Erythroblast (primary cell): ENCODE data around the gene MIS18BP1.
"Not testable (repeated sequence)": the region's sequence is repeated elsewhere in the genome, so short reads cannot be mapped to it uniquely, and the experiment has no call there.

Experiments
- DNase-seq, 2 experiments: peaks; one replicate each; lab custom pipeline; 2025; lab: John Stamatoyannopoulos, UW
- GATA1 ChIP-seq: IDR thresholded peaks from 2 replicates; pipeline ENCODE4 v1.6.1; 2011; ENCODE audit warnings: low read depth, mild to moderate bottlenecking, control low read depth, low read length, moderate library complexity
- POLR2A ChIP-seq: IDR thresholded peaks from 2 replicates; pipeline ENCODE4 v1.6.1; 2011; ENCODE audit warnings: mild to moderate bottlenecking, low read length

The MIS18BP1 gene

DNA sequence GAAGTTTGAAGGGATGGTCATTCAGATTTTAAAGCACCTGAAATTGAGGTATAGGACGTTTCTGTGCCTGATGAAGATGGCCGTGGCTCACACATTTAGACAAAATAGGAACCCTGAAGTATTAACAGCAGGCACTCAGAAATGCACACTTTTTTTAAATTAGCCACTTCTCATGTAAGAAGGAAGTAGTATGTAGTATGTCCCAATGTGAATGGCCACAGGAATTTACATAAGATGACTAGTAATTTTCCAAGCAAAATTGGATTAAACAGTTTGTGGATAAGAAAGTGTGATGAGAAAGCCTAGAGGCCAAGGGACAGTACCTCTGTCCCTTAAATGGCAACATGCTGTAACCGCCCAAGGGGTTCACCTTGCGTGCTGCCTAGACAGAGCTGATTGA, 1.8 kb upstream of the MIS18BP1 start:
- DNase-seq: no peak
- TF ChIP-seq GATA1 (no peak), POLR2A (no peak)

DNA sequence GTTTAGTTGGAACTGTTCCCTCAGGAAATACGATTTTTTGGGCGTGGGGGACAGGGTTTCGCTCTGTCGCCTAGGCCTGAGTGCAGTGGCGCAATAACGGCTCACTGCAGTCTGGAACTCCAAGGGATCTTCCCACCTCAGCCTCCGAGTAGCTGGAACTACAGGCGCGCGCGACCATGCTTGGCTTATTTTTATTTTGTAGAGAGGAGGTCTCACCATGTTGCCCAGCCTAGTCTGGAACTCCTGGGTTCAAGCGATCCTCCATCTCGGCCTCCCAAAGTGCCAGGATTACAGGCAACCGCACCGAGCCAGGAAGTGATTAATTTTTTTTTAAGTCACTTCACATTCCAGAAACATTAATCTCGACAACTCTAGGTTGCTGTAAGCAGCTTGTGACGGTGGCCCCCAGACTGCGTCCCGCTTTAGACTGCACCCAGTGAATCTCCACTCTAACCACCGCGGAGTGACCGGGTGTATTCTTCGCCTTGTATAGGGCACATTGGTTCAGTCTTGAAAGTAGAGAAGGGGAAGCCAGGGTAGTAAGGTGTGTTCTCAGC, 830 bp upstream of the MIS18BP1 start:
- peak in 1 of 2 experiments; percentile 37 for DNase-seq
- TF ChIP-seq POLR2A (peak; percentile 5), GATA1 (no peak)

DNA sequence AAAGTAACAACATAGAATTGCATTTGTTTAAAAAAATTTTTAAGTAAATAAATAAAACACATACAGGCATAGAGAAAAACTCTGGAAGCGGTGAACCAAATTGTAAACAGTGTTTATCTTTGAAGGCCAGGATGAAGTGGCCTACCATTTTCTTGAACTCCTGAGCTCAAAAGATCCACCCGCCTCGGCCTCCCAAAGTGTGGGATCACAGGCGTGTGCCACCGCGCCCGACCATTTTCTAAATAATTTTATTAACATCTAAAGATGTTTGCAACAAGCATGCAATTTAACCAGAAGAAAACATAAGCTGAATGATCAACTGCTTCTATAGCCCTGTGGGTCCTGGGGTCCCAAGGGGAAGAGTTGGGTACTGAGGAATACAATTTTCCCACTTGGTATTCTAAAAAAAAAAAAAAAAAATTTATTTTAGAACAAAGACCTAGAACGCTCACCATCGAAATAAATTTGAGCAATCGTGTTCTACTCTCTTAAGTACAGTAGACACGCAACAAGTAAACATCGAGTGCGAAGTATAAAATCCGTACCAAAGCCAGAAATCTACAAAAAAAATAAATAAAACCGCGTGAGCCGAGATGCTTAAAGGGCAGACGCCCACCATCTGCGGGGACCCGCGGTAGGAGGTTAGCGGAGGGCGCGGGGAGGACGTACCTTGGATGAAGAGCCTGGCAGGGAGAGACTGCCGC, 484 bp downstream of the MIS18BP1 start:
- peak; percentile 74 to 77 for DNase-seq
- TF ChIP-seq POLR2A: no peak
- TF ChIP-seq GATA1: no peak

DNA sequence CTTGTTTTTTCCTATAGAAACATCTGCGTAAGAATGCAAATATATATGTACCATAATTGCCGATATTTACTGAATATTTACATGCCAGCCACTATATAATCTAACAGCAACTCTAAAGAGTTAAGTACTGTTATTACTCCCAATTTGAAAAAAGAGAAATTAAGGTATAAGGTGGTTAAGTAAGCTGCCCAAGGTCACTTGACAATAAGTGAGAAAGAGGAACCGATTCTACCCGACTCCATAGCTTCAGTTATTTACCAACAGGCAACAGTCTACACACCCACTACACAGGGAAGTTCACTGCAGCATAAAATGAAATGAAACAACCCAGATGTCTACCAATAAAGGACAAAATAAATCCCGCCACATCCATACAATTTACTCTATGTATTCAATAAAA, 1.1 kb downstream of the MIS18BP1 start:
- peak; percentile 65 to 72 for DNase-seq

DNA sequence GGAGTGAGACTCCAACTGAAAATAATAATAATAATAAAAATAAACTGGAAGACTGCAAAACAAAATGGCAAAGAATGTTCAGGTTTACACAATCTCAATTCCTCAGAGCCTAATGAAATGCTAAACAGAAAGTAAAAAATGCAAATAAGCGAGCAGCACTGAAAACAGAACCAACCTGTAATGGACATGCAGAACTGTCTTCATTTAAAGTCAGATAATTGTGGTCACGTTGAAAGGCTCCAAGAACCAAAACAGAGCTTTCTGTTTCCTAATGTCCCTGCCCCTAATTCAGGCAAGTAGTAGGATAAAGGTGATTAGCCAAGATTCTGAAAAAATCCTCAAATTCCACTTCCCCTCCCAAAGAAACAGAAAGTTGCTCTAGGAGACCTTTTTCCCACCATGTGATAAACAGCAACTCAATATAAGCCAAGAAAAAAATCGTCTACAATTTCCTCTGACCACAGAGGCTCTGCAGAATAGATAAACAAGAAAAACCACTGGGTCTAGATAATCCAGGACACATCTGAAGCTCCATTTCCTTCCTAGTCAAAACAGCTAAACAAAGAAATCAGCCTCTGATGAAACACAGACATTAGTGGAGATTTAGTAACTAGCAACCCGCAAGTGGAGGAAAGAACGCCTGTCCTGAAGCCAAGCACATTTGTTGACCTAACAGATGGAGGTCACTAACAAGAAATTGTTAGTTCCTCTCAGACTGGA, 3.0 kb downstream of the MIS18BP1 start:
- peak; percentile 38 to 68 for DNase-seq

More for the DNA sequence above, 1.1 kb downstream of the MIS18BP1 start:
- no peak for TF ChIP-seq GATA1

DNA sequence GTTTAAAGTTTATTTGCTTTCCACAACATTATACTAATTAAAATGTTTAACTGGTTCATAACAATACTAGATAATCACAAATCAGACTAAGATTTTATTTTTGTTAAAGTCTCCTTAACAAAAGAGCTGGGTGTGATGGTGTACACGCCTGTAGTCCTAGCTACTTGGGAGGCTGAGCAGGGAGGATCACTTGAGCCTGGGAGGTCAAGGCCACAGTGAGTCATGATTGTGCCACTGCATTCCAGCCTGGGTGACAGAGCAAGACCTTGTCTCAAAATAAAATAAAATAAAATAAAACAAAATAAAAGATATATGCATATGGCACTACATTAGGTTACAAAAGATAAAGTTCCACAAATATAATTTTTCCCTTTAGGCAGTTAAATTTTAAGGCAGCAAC, 5.6 kb downstream of the MIS18BP1 start:
- TF ChIP-seq GATA1 (no peak), POLR2A (no peak)

More for the DNA sequence above, 3.0 kb downstream of the MIS18BP1 start:
- TF ChIP-seq GATA1 (no peak), POLR2A (no peak)

DNA sequence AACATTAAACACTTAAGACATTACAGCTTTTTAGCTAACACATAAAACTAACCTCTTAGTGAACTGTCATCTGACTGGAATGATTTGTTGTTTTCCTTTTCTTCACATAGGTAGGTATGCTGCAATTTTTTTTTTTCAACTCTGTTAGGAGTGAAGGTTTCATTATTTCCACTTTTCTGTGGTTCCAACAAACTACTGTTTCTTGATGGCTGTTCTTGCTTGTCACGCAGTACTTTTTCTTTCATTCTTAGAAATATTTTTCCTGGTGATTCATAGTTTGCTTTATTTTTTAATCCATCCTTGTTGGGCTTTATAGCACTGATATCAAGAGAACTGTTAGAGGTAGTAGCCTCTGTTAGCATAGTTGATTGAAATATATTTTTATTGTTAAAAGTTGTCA, 6.3 kb downstream of the MIS18BP1 start:
- DNase-seq: no peak
- TF ChIP-seq GATA1 (no peak), POLR2A (no peak)

More for the DNA sequence above, 5.6 kb downstream of the MIS18BP1 start:
- DNase-seq: peak in 1 of 2 experiments; percentile 14

DNA sequence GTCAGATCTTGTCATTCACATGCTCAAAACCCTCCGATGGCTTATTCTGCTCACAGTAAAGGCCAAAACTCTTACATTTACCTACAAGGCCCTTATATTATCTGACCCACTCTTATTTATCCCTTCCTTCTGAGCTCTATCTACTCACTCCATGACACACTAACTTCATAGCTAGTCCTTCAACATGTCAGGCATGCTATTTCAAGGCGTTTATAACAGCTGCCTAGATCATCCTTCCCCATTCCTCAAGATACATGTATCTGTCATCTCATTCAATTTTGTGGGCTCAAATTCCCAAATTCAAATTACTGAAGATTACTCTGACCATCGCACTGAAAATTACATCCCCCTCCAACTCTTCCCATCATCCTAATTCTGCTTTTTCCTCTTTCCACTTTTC, 6.9 kb downstream of the MIS18BP1 start:
- DNase-seq: no peak

DNA sequence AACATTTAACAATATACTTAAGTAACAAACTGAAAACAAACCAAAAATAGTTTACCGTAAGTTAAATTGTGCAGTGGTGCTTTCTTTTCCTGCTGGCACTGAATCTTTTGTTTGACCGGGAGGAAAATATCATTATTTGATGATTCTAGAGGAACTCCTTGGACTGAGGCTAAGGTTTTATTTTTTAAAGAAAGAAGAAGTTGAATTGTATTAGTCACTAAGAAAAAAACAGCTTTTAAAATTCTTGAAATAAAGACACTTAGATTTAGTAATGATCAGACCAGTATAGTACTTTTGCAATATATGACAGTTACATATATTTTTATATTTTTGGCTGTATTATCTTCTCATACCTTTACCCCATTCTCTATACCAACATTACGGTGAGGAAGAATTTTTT, 10.3 kb downstream of the MIS18BP1 start:
- TF ChIP-seq POLR2A: no peak
- TF ChIP-seq GATA1: no peak
- no peak for DNase-seq

More for the DNA sequence above, 6.9 kb downstream of the MIS18BP1 start:
- TF ChIP-seq GATA1 (no peak), POLR2A (no peak)

DNA sequence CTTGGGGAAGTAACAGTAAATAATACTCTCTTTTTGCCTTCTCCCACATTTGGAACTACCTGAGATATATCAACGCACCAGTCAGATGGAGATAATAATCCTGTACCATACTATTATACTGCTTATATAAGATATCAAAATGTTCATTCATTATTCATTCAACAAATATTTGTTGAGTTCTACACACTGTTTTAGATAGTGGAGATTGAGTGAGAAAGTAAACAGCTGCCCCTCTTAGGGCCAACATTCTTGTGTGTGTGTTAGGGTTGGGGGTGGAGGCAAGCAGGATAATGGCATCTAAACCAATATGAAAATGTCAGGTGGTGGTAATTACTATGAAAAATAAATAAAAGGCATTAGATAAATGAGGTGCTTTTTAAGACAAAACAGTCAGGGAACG, 14.0 kb downstream of the MIS18BP1 start:
- no peak for DNase-seq
- TF ChIP-seq POLR2A: no peak
- TF ChIP-seq GATA1: no peak

DNA sequence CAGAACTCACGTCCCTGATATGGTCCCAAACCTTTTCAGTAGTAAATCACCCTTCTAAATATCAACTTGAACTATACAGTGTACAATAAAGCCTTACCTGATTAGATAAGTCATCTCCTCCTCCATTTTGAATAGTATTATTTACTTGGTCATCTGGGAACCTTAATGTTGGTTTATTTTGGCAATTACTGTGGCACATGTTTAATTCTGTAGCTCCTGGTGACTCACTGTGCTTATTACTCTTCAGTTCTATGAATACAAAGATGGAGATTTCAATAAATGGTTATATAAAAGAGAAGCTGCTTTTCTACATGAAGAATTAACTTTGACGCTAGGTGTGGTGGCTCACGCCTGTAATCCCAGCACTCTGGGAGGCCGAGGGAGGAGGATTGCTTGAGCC, 25.4 kb downstream of the MIS18BP1 start:
- no peak for TF ChIP-seq POLR2A
- TF ChIP-seq GATA1: no peak
- no peak for DNase-seq

DNA sequence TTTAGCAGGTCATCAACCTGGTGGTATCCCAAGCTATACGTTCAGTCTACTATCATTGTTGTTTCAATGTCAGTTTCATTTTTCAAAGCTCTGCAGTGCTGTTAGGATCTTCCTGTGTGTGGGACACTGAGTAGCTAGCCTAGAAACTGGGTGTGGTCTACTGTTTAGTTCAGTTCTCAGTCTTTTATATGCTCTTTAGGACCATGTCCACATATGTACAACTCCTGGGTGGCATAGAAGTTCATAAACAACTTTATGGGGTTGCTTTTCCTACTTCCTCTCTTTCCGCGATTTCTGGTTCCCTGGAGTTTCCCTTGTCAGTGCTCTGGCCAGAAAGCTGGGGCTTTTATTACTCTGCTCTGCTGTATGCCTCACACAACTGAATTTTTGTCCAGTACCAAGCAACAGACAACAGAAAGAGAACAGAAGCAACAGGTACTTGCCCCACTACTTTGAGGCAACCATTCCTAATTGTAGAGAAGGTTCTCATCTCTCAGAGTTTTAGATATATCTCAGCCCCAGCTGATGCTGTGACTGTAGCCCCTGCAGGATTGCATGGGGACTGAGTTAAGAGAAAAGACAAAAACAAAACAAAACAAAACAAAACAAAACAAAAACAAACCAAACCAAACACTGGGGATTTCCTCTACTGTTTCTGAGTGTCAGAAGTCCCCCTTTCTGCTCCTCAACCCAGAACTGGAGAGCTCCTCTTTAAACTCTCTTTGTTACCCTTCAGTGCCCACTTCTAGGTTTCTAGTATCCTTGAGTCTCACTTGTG, 30.3 kb downstream of the MIS18BP1 start:
- TF ChIP-seq GATA1 (no peak), POLR2A (no peak)
- DNase-seq: no peak

DNA sequence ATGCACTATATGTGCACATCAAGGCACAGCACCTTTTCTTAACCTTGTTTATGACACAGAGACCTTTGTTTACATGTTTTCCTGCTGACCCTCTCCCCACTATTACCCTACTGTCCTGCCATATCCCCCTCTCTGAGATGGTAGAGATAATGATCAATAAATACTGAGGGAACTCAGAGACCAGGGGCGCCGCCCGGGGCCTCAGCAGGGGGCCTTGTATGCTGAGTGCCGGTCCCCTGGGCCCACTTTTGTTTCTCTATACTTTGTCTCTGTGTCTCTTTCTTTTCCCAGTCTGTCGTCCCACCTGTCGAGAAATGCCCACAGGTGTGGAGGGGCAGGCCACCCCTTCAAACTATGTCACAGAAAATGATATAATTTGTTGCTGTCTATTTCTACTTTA, 38.7 kb downstream of the MIS18BP1 start:
- DNase-seq: peak in 1 of 2 experiments; percentile 5

DNA sequence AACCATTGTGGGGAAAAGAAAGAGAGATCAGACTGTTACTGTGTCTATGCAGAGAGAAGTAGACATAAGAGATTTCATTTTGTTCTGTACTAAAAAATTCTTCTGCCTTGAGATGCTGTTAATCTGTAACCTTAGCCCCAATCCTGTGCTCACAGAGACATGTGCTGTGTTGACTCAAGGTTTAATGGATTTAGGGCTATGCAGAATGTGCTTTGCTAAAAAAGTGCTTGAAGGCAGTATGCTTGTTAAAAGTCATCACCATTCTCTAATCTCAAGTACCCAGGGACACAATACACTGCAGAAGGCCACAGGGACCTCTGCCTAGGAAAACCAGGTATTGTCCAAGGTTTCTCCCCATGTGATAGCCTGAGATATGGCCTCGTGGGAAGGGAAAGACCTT, 39.3 kb downstream of the MIS18BP1 start:
- not testable (repeated sequence) for DNase-seq

DNA sequence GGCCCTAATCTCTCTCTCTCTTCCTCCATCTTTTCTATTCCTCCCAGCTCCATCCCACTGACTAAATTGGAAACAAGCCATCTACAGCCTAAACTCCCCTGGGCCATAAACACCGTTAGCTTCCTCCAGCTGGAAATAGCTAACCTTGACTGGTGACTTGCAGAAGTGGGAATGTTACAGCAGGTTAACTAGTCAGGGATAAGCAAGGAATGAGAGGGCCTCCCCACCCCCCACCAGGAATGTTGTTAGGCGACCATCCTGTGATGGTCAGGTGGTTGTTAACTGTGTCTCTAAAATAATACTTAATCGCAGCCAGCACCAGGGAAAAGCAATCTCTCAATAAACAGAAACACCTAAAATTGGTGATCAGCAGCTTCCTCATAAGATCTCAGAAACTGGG, 40.8 kb downstream of the MIS18BP1 start:
- TF ChIP-seq POLR2A: no peak
- TF ChIP-seq GATA1: no peak
- DNase-seq: no peak
